ENCODE results near the gene CAPZB.

CAPZB gene

DNA sequence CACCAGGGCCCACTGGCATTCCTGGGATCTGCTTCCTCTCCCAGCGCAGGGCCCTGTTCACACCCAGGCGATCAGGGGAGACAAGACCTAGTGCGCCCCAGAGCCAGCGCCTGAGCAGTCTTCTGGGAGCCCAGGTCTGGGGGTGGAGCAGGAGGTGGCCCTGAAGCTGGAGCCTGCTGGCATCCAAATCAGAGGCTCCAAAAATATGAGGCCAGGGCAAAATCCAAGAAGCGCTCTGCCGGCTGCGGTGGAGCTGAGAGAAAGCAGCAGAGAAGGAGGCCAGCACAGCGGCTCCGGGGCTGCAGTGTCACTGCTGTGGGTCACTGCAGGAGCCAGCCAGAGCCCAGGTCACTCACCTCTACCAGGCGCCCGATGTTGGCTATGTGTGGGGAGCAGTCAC, 140.5 kb downstream of the CAPZB start:
- no peak overlapping the region for H3K4me3 ChIP-seq (ENCODE audit: low read length in 2 of 2)
- no peaks in the 10 kb centered on the region for H3K9me3 ChIP-seq (ENCODE audit: control insufficient read depth in 2 of 2, low read length in 2 of 2)
- H3K27me3 ChIP-seq (ENCODE audit: control insufficient read depth in 1 of 2, insufficient read depth in 2 of 2, low read length in 2 of 2), result no peaks in the 10 kb centered on the region
- no peak overlapping the region for H3K9ac ChIP-seq (ENCODE audit: low read length in 2 of 2)
- peaks cover 18 to 34% of the 10 kb centered on the region in 2 donors for H3K36me3 ChIP-seq (ENCODE audit: control insufficient read depth in 2 of 2, insufficient read depth in 2 of 2, low read length in 2 of 2)
- no peak overlapping the region for H3K27ac ChIP-seq (ENCODE audit: low read length)
- peaks cover 30% of the 10 kb centered on the region for H3K4me1 ChIP-seq (ENCODE audit: control insufficient read depth, insufficient read depth, low read length)

DNA sequence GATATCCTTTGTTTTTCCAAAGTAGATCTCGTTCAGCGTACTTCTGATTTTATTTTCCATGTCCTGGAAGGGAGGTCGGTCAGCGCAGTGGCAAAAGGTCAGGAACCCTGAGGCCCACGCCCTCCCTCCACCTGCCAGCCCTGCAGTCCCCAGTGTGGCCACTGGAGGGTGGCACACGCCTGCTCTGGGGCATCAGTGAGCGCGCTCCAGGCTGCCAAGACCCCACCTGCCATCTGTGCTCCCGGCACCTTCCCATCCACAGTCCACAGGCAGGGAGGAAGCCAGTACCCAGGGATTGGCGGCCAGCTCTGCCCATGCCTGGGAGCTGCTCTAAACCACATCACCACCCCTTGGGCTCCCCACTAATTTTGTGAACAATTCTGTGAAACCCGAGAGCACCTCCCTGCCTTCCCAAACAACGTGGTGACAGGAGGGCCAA, 140.9 kb downstream of the CAPZB start:
- H3K27ac ChIP-seq (ENCODE audit: low read length), result no peak overlapping the region
- H3K36me3 ChIP-seq (ENCODE audit: control insufficient read depth in 2 of 2, insufficient read depth in 2 of 2, low read length in 2 of 2), result peaks cover 17 to 33% of the 10 kb centered on the region in 2 donors

DNA sequence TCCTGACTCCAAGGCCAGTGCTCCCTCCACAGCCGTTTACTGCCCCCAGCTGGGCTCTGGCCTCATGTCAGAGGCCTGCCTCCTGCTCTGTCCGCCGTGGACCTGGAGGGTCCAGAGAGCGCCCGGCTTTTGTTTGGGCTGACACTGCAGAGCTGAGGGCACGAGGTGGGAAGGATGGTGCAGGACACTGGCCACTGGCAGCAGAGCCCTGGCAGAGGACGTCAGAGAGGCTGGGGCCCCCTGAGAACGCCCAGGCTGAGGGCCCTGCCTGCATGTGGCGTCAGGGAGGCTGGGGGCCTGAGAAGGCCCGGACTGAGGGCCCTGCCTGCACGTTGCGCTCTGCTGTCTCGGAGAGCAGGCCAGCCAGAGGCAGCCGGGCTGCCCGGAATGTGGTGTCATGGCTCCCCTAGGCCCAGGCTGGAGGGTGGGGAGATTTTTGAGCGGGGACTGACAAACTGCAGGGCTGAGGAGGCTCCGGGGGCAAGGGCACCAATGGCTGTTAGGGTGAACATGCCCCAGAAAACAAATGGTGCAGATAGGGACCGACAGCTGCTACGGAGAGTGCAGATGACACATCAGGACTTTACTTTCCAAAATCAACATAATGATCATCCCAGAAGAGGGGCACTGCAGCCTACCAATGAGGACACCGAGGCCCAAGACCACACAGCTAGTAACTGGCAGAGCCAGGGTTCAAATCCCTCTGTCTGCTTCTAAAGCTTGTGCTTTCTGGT, 141.6 kb downstream of the CAPZB start:
- Histone ChIP-seq H3K27ac (ENCODE audit: low read length) (no peak overlapping the region), H3K9ac (ENCODE audit: low read length in 2 of 2) (no peak overlapping the region), H3K9me3 (ENCODE audit: control insufficient read depth in 2 of 2, low read length in 2 of 2) (no peaks in the 10 kb centered on the region), H3K27me3 (ENCODE audit: control insufficient read depth in 1 of 2, insufficient read depth in 2 of 2, low read length in 2 of 2) (no peaks in the 10 kb centered on the region), H3K4me3 (ENCODE audit: low read length in 2 of 2) (no peak overlapping the region), H3K4me1 (ENCODE audit: control insufficient read depth, insufficient read depth, low read length) (peaks cover 30% of the 10 kb centered on the region), H3K36me3 (ENCODE audit: control insufficient read depth in 2 of 2, insufficient read depth in 2 of 2, low read length in 2 of 2) (peaks cover 21 to 33% of the 10 kb centered on the region in 2 donors)

More for the DNA sequence above, 140.9 kb downstream of the CAPZB start:
- no peak overlapping the region for H3K4me3 ChIP-seq (ENCODE audit: low read length in 2 of 2)
- H3K9ac ChIP-seq (ENCODE audit: low read length in 2 of 2), result no peak overlapping the region
- H3K4me1 ChIP-seq (ENCODE audit: control insufficient read depth, insufficient read depth, low read length), result peaks cover 30% of the 10 kb centered on the region
- H3K9me3 ChIP-seq (ENCODE audit: control insufficient read depth in 2 of 2, low read length in 2 of 2), result no peaks in the 10 kb centered on the region
- no peaks in the 10 kb centered on the region for H3K27me3 ChIP-seq (ENCODE audit: control insufficient read depth in 1 of 2, insufficient read depth in 2 of 2, low read length in 2 of 2)

DNA sequence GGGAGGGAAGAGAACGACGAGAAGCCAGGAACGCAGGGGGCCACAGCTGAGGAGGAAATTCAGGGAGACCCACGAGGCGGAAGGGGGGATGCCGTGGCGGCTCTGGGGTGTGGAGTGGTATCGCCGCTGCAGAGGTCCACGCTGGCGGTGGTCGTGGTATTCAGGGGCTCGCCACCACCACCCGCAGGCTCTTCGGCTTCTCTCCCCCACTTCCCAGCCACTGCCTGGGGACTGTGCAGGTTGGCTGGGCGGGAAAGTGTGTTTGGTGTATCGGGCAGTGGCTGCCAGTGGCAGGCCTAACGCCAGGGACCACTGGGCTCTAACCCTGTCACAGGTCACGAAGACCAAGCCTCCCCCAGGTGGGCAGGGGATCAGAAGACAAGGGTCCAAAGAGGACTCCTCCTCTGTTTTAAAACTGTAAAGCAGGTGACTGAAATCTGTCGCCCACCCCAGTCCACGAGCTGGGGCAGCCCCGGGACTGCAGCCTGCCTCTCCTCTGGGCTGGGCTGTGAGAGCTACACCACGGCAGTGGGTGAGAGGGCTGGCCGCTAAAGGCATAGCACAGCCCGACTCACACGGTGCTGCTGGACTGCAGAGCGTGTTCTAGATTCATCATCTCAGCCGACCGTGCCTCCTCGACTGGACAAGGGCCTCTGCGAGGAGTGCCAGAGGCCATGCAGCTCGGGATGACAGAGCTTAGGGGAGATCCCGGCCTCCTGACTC, 142.3 kb downstream of the CAPZB start:
- Histone ChIP-seq H3K9ac (ENCODE audit: low read length in 2 of 2) (no peak overlapping the region), H3K4me3 (ENCODE audit: low read length in 2 of 2) (no peak overlapping the region), H3K4me1 (ENCODE audit: control insufficient read depth, insufficient read depth, low read length) (peaks cover 27% of the 10 kb centered on the region), H3K9me3 (ENCODE audit: control insufficient read depth in 2 of 2, low read length in 2 of 2) (no peaks in the 10 kb centered on the region), H3K36me3 (ENCODE audit: control insufficient read depth in 2 of 2, insufficient read depth in 2 of 2, low read length in 2 of 2) (peaks cover 21 to 32% of the 10 kb centered on the region in 2 donors), H3K27me3 (ENCODE audit: control insufficient read depth in 1 of 2, insufficient read depth in 2 of 2, low read length in 2 of 2) (no peaks in the 10 kb centered on the region), H3K27ac (ENCODE audit: low read length) (no peak overlapping the region)

DNA sequence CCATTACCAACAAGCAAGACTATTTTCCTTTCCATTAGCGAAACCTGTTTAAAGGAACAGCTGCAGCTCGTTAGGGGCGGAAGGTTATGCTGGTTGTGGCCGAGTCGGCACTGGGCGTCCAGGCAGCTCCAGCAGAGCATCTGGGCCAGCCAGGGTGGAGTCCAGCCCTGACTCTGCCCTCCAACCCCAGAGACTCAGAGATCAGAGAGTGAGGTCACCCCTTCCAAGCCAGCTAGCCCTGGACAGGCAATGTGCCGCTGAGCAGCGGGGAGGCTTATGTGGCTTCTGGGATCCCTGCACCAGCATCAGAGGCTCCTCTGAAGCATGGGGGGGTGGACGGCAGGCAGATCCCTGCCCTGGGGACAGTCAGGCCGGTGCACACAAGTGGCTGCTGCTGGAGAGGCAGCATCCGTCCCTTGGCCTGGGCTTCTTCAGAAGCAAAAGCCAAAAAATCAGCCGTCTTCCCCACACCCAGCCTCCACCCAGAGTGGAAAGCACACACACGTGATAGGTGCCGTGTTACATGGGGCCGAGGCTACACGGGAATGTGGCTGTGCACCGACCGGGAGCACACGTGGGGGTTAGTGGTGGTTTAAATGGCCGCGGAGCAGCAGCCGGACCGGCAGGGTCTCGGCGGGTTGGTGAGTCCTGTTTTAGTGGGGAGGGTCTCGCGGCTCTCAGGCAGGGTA, 143.1 kb downstream of the CAPZB start:
- Histone ChIP-seq H3K27ac (ENCODE audit: low read length) (no peak overlapping the region), H3K27me3 (ENCODE audit: control insufficient read depth in 1 of 2, insufficient read depth in 2 of 2, low read length in 2 of 2) (no peaks in the 10 kb centered on the region), H3K4me3 (ENCODE audit: low read length in 2 of 2) (no peak overlapping the region), H3K36me3 (ENCODE audit: control insufficient read depth in 2 of 2, insufficient read depth in 2 of 2, low read length in 2 of 2) (peaks cover 21 to 32% of the 10 kb centered on the region in 2 donors), H3K9me3 (ENCODE audit: control insufficient read depth in 2 of 2, low read length in 2 of 2) (no peaks in the 10 kb centered on the region), H3K4me1 (ENCODE audit: control insufficient read depth, insufficient read depth, low read length) (peaks cover 23% of the 10 kb centered on the region), H3K9ac (ENCODE audit: low read length in 2 of 2) (no peak overlapping the region)

DNA sequence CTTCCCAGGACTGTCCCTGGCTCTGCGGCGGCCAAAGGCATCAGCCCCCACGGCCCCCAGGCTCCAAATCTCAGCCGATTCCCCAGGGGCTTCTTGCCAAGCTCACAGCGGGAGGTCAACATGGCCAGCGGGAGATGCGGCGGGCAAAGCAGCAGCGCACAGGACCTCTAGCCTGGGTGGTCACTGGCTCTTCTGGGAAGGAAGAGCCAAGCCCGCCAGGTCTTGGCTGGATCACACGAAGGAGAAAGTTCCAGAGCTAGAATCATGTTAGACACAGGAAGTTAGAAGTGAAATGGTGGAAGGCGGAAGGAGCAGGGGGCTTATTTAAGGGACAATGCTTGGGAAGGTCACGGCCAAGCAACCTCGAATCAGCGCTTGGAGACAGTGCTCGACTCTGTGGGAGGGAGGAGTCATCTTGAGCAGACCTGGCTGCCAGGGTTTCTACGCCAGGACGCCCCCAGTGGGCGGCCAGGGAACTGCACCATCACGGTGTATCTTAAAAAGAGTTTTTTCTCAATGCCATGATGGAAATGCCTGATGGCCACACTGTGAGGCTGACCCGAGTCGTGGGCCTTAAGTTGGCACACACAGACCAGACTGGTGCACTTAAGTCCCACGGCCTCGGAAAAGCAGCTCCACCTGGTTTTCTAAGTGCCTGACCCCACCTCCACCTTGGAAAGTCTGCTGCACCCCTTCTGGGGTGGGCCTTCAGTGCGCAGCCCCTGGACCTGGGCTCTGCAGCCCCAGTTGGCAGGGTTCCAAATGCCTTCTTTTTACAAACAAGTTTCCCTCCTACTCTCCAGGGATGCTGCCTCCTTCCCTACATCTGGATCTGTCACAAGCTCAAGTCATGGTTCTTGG, 143.9 kb downstream of the CAPZB start:
- Histone ChIP-seq H3K9me3 (ENCODE audit: control insufficient read depth in 2 of 2, low read length in 2 of 2) (no peaks in the 10 kb centered on the region), H3K27ac (ENCODE audit: low read length) (no peak overlapping the region), H3K4me1 (ENCODE audit: control insufficient read depth, insufficient read depth, low read length) (peaks cover 23% of the 10 kb centered on the region), H3K9ac (ENCODE audit: low read length in 2 of 2) (no peak overlapping the region), H3K36me3 (ENCODE audit: control insufficient read depth in 2 of 2, insufficient read depth in 2 of 2, low read length in 2 of 2) (peaks cover 21 to 32% of the 10 kb centered on the region in 2 donors), H3K4me3 (ENCODE audit: low read length in 2 of 2) (no peak overlapping the region), H3K27me3 (ENCODE audit: control insufficient read depth in 1 of 2, insufficient read depth in 2 of 2, low read length in 2 of 2) (no peaks in the 10 kb centered on the region)

DNA sequence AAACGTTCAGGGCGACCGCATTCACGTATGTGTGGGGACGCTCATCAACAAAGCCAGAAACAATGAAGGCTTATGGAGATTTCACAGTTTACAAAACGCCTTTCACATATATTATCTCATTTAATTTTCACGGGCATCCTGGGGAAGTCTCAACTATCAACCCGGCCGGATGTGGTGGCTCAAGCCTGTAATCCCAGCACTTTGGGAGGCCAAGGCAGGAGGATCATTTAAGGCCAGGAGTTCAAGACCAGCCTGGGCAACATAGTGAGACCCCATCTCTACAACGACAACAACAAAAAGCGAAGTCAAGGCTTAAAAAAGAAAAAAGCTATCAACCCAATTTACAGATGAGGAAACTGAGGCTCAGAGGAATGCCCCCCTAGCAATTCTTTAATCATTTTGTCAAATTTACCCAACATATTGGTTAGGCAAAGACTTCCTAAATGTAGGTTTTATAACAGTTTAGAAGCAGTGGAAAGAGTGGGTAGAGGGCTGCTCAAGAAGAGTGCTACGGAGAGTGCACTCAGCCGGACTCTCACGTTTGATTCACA, 144.9 kb downstream of the CAPZB start:
- H3K4me1 ChIP-seq (ENCODE audit: control insufficient read depth, insufficient read depth, low read length), result peaks cover 22% of the 10 kb centered on the region
- H3K9ac ChIP-seq (ENCODE audit: low read length in 2 of 2), result no peak overlapping the region
- H3K4me3 ChIP-seq (ENCODE audit: low read length in 2 of 2), result no peak overlapping the region
- H3K27me3 ChIP-seq (ENCODE audit: control insufficient read depth in 1 of 2, insufficient read depth in 2 of 2, low read length in 2 of 2), result no peaks in the 10 kb centered on the region
- peaks cover 21 to 31% of the 10 kb centered on the region in 2 donors for H3K36me3 ChIP-seq (ENCODE audit: control insufficient read depth in 2 of 2, insufficient read depth in 2 of 2, low read length in 2 of 2)
- no peak overlapping the region for H3K27ac ChIP-seq (ENCODE audit: low read length)
- no peaks in the 10 kb centered on the region for H3K9me3 ChIP-seq (ENCODE audit: control insufficient read depth in 2 of 2, low read length in 2 of 2)

DNA sequence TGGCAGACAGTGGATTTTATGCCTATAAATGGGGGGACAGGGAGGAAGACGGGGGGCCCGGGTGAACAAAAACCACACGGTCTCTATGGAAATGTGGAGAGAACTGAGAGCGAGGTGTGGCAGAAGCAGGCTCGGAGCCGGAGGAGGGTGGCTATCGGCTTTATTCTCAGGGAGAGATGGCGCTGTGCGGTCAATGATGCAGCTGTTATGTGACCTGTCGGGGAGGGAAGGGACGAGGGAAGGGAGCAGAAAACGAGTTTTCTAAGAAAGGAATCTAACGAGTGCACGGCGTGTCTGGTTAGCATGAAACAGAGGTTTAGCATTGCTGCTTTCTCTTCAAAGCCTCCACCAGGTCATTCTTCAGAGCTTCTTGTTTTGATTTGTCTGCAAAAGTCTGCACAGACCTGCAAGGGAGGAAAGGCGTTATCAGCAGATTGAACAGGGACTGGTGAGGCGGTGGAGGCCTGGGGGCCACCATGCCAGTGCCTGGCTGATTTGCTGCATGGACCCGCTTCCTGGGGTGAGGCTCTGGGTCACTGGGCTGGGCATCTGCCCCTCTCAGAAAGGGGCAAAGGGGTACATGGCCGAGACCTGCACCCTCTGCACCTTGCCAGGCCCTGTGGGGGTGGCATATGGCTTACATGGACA, 146.0 kb downstream of the CAPZB start:
- Histone ChIP-seq H3K36me3 (ENCODE audit: control insufficient read depth in 2 of 2, insufficient read depth in 2 of 2, low read length in 2 of 2) (peaks cover 19 to 26% of the 10 kb centered on the region in 2 donors), H3K27ac (ENCODE audit: low read length) (no peak overlapping the region), H3K4me3 (ENCODE audit: low read length in 2 of 2) (no peak overlapping the region), H3K27me3 (ENCODE audit: control insufficient read depth in 1 of 2, insufficient read depth in 2 of 2, low read length in 2 of 2) (no peaks in the 10 kb centered on the region), H3K4me1 (ENCODE audit: control insufficient read depth, insufficient read depth, low read length) (peaks cover 18% of the 10 kb centered on the region), H3K9me3 (ENCODE audit: control insufficient read depth in 2 of 2, low read length in 2 of 2) (no peaks in the 10 kb centered on the region), H3K9ac (ENCODE audit: low read length in 2 of 2) (no peak overlapping the region)

DNA sequence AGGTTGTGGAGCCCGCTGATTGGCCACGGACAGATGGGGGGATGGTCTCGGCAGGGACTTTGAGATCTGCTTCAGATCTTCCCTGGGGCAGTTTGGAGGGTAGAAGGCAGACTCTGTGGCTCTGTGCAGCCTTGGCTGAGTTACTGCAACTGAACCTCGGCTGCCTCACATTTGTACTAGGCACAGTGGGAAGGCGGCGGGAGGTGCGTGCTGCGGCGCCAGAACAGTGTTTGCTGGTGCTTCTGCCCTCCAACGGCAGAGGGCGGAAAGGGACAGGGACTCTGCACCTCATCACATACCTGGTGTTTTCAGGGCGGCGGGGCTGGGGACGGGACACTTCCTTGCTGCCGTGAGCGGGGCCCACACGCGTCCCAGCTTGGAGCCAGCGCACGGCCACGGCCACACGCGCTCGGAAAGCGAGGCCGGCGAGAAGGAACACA, 147.0 kb downstream of the CAPZB start:
- Histone ChIP-seq H3K36me3 (ENCODE audit: control insufficient read depth in 2 of 2, insufficient read depth in 2 of 2, low read length in 2 of 2) (peaks cover 15 to 18% of the 10 kb centered on the region in 2 donors), H3K4me3 (ENCODE audit: low read length in 2 of 2) (no peak overlapping the region), H3K9ac (ENCODE audit: low read length in 2 of 2) (no peak overlapping the region), H3K27ac (ENCODE audit: low read length) (no peak overlapping the region), H3K4me1 (ENCODE audit: control insufficient read depth, insufficient read depth, low read length) (peaks cover 15% of the 10 kb centered on the region), H3K9me3 (ENCODE audit: control insufficient read depth in 2 of 2, low read length in 2 of 2) (no peaks in the 10 kb centered on the region), H3K27me3 (ENCODE audit: control insufficient read depth in 1 of 2, insufficient read depth in 2 of 2, low read length in 2 of 2) (no peaks in the 10 kb centered on the region)
